H9 (cell line): ENCODE data around the gene C15orf61. TPM values are rescaled to one million over a fixed set of nuclear protein-coding genes. Genes with fewer than 3 reads are reported as not detected.

Source experiments
- DNase-seq: peaks from one replicate; pipeline ENCODE4 v3.0.0-alpha.2; 2017
- H2AFZ ChIP-seq: one replicate; pipeline ENCODE4 v1.6.1; 2013; ENCODE audit warnings: mild to moderate bottlenecking, low read length, control low read depth, moderate library complexity
- H2AK5ac ChIP-seq: 2 replicates; pipeline ENCODE4 v1.6.1; 2013; ENCODE audit warnings: low read length, control low read depth, mixed read lengths; ENCODE audit not compliant: insufficient read length
- H2BK120ac ChIP-seq: one replicate; pipeline ENCODE4 v1.6.1; 2013; ENCODE audit warnings: low read depth, mild to moderate bottlenecking, low read length, control low read depth, inconsistent platforms; ENCODE audit not compliant: poor library complexity, severe bottlenecking
- H2BK12ac ChIP-seq: 2 replicates; pipeline ENCODE4 v1.6.1; 2013; ENCODE audit warnings: low read length, control low read depth, mixed read lengths, low read depth; ENCODE audit not compliant: insufficient read length
- H2BK15ac ChIP-seq: 2 replicates; pipeline ENCODE4 v1.6.1; 2013; ENCODE audit warnings: low read depth, low read length, control low read depth
- H2BK20ac ChIP-seq: one replicate; pipeline ENCODE4 v1.6.1; 2013; ENCODE audit warnings: low read depth, mild to moderate bottlenecking, low read length, control low read depth, inconsistent platforms; ENCODE audit not compliant: poor library complexity, severe bottlenecking
- H2BK5ac ChIP-seq: 2 replicates; pipeline ENCODE4 v1.6.1; 2013; ENCODE audit warnings: low read length, control low read depth, mixed read lengths; ENCODE audit not compliant: insufficient read length
- H3K14ac ChIP-seq: 2 replicates; pipeline ENCODE4 v1.6.1; 2013; ENCODE audit warnings: low read length, control low read depth; ENCODE audit not compliant: insufficient read depth
- H3K18ac ChIP-seq: 2 replicates; pipeline ENCODE4 v1.6.1; 2013; ENCODE audit warnings: low read depth, mild to moderate bottlenecking, mixed read lengths, low read length, control low read depth; ENCODE audit not compliant: insufficient read length
- H3K23ac ChIP-seq: 2 replicates; pipeline ENCODE4 v1.6.1; 2013; ENCODE audit warnings: low read length, control low read depth, mixed read lengths, low read depth; ENCODE audit not compliant: insufficient read length
- H3K23me2 ChIP-seq: 2 replicates; pipeline ENCODE4 v1.6.1; 2013; ENCODE audit warnings: low read depth, mild to moderate bottlenecking, mixed read lengths, low read length, control low read depth; ENCODE audit not compliant: insufficient read length, poor library complexity, severe bottlenecking
- H3K27ac ChIP-seq: 2 replicates; pipeline ENCODE4 v1.5.1; 2013; ENCODE audit warnings: low read length, control low read depth, mixed read lengths, low read depth; ENCODE audit not compliant: insufficient read length
- H3K27me3 ChIP-seq: 2 replicates; pipeline ENCODE4 v1.6.1; 2013; ENCODE audit warnings: low read length, control low read depth, inconsistent platforms; ENCODE audit not compliant: insufficient read depth
- H3K4ac ChIP-seq: 2 replicates; pipeline ENCODE4 v1.6.1; 2013; ENCODE audit warnings: low read depth, mild to moderate bottlenecking, control low read depth, inconsistent platforms, low read length, moderate library complexity
- H3K4me1 ChIP-seq: 2 replicates; pipeline ENCODE4 v1.6.1; 2013; ENCODE audit warnings: low read length, control low read depth, inconsistent platforms; ENCODE audit not compliant: insufficient read depth
- H3K4me2 ChIP-seq: 2 replicates; pipeline ENCODE4 v1.6.1; 2013; ENCODE audit warnings: low read length, control low read depth, mixed read lengths; ENCODE audit not compliant: insufficient read length, insufficient read depth
- H3K56ac ChIP-seq: 2 replicates; pipeline ENCODE4 v1.6.1; 2013; ENCODE audit warnings: low read depth, mild to moderate bottlenecking, mixed read lengths, low read length, control low read depth; ENCODE audit not compliant: insufficient read length
- H3K79me1 ChIP-seq: 2 replicates; pipeline ENCODE4 v1.6.1; 2013; ENCODE audit warnings: low read depth, mild to moderate bottlenecking, moderate library complexity, low read length, control low read depth, inconsistent platforms; ENCODE audit not compliant: insufficient read depth, poor library complexity, severe bottlenecking
- H3K79me2 ChIP-seq: 2 replicates; pipeline ENCODE4 v1.6.1; 2013; ENCODE audit warnings: low read length, control low read depth, inconsistent platforms; ENCODE audit not compliant: insufficient read depth
- H3K9ac ChIP-seq: 2 replicates; pipeline ENCODE4 v1.6.1; 2013; ENCODE audit warnings: low read length, control low read depth, mixed read lengths; ENCODE audit not compliant: insufficient read length; ENCODE audit errors: extremely low read depth
- H3K9me3 ChIP-seq: one replicate; pipeline ENCODE4 v1.6.1; 2013; ENCODE audit warnings: low read depth, low read length, inconsistent platforms; ENCODE audit not compliant: control insufficient read depth
- H3T11ph ChIP-seq: one replicate; pipeline ENCODE4 v1.6.1; 2013; ENCODE audit warnings: mild to moderate bottlenecking, low read length, control low read depth, inconsistent platforms
- H4K20me1 ChIP-seq: one replicate; pipeline ENCODE4 v1.6.1; 2013; ENCODE audit not compliant: control insufficient read depth, insufficient read length, insufficient read depth
- H4K5ac ChIP-seq: 2 replicates; pipeline ENCODE4 v1.6.1; 2013; ENCODE audit warnings: low read depth, mild to moderate bottlenecking, mixed read lengths, low read length, control low read depth; ENCODE audit not compliant: insufficient read length
- H4K8ac ChIP-seq: replicated peaks from 2 replicates; pipeline ENCODE4 v1.6.1; 2013; ENCODE audit warnings: low read length, control low read depth, mixed read lengths, low read depth; ENCODE audit not compliant: insufficient read length
- H4K91ac ChIP-seq: 2 replicates; pipeline ENCODE4 v1.6.1; 2013; ENCODE audit warnings: low read depth, mild to moderate bottlenecking, moderate library complexity, mixed read lengths, low read length, control low read depth; ENCODE audit not compliant: insufficient read length
- H3K27ac Mint-ChIP-seq, 3 experiments: 2 replicates in 2 of 3; 3 replicates in 1 of 3; pipeline ENCODE4 v1.8.0; 2020 to 2021; ENCODE audit warnings: mixed read lengths in 3 of 3, mild to moderate bottlenecking in 1 of 3, moderate library complexity in 1 of 3
- H3K27me3 Mint-ChIP-seq: 2 replicates; pipeline ENCODE4 v1.8.0; 2021; ENCODE audit warnings: low read depth, mild to moderate bottlenecking, moderate library complexity, mixed read lengths
- H3K36me3 Mint-ChIP-seq, 3 experiments: 2 replicates in 2 of 3; 3 replicates in 1 of 3; pipeline ENCODE4 v1.8.0; 2020 to 2021; ENCODE audit warnings: low read depth in 3 of 3, mixed read lengths in 3 of 3; ENCODE audit not compliant: insufficient read depth in 1 of 3
- H3K4me1 Mint-ChIP-seq, 2 experiments: 2 replicates each; pipeline ENCODE4 v1.8.0; 2020; ENCODE audit warnings: mixed read lengths in 2 of 2
- H3K4me3 Mint-ChIP-seq, 2 experiments: 2 replicates in 1 of 2; 3 replicates in 1 of 2; pipeline ENCODE4 v1.8.0; 2020 to 2021; ENCODE audit warnings: mild to moderate bottlenecking in 2 of 2, mixed read lengths in 2 of 2, moderate library complexity in 1 of 2
- H3K9me3 Mint-ChIP-seq, 2 experiments: 2 replicates in 1 of 2; 3 replicates in 1 of 2; pipeline ENCODE4 v1.8.0; 2020; ENCODE audit warnings: mild to moderate bottlenecking in 2 of 2, mixed read lengths in 2 of 2, moderate library complexity in 1 of 2
- WGBS: extraction: QIAGEN DNeasy Blood & Tissue Kit; methylation state at CpG from one replicate; pipeline ENCODE4 v1.1.7; 2013; ENCODE audit warnings: missing lambda C conversion rate, low lambda C conversion rate, mixed read lengths; ENCODE audit not compliant: insufficient read length; ENCODE audit errors: extremely low coverage; 5-methylcytosine and 5-hydroxymethylcytosine counted together
- total RNA-seq: library from RNA; stranded (reverse); gene quantifications from 2 replicates; pipeline ENCODE4 v1.2.1, GENCODE V29; 2021
- TF ChIP-seq, protein P1 (sequence below): fragments of 200-600 bp; sonication (generic); conservative IDR thresholded peaks from 3 replicates; pipeline ENCODE4 v1.8.0; 2021; ENCODE audit warnings: antibody characterized with exemption, mild to moderate bottlenecking

The C15orf61 gene
- total RNA-seq, 1 experiment from 2014 or later = 2.6 TPM

DNA sequence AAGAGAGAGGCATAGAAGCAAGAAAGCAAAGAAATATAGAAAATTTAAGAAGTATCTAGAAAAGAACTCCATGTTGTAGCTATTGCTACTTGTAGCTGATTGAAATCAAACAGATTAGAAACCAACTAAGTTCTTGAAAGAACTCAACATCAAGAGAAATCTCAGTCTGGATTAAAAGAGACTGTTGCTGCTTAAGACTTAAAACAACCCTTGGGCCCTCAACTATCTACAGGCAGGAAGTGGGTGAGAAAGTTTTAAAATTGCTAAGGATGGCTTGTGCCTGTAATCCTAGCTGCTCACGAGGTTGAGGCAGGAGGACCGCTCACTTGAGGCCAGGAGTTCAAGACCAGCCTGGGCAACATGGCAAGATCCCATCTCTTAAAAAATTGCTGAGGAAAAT lies 39.3 kb upstream of the C15orf61 start:
- H3K18ac ChIP-seq = no peak overlapping the region
- no CpG with 5 or more reads among the region's 2 CpGs for WGBS

More for the DNA sequence above, 39.3 kb upstream of the C15orf61 start:
- H2AK5ac ChIP-seq = no peak overlapping the region
- H3K4me1 ChIP-seq = peaks cover 5% of the 10 kb centered on the region; the same call in 1 of the 2 replicates
- no peaks in the 10 kb centered on the region for H4K20me1 ChIP-seq
- Mint-ChIP-seq H3K27me3 (peaks cover 3% of the 10 kb centered on the region), H3K4me3 (no peak overlapping the region), H3K9me3 (peaks cover 0 to 5% of the 10 kb centered on the region in 2 experiments; a peak in 1 of 5 replicates), H3K36me3 (no peaks in the 10 kb centered on the region), H3K4me1 (peaks cover 0 to 3% of the 10 kb centered on the region in 2 experiments; a peak in 1 of 4 replicates), H3K27ac (no peak overlapping the region)
- H3K27me3 ChIP-seq = no peaks in the 10 kb centered on the region
- H3K4ac ChIP-seq = no peak overlapping the region
- H2BK20ac ChIP-seq = no peak overlapping the region
- no peaks in the 10 kb centered on the region for H3K79me1 ChIP-seq
- H4K5ac ChIP-seq = no peak overlapping the region
- H2BK120ac ChIP-seq = no peak overlapping the region
- TF ChIP-seq, protein P1, sequence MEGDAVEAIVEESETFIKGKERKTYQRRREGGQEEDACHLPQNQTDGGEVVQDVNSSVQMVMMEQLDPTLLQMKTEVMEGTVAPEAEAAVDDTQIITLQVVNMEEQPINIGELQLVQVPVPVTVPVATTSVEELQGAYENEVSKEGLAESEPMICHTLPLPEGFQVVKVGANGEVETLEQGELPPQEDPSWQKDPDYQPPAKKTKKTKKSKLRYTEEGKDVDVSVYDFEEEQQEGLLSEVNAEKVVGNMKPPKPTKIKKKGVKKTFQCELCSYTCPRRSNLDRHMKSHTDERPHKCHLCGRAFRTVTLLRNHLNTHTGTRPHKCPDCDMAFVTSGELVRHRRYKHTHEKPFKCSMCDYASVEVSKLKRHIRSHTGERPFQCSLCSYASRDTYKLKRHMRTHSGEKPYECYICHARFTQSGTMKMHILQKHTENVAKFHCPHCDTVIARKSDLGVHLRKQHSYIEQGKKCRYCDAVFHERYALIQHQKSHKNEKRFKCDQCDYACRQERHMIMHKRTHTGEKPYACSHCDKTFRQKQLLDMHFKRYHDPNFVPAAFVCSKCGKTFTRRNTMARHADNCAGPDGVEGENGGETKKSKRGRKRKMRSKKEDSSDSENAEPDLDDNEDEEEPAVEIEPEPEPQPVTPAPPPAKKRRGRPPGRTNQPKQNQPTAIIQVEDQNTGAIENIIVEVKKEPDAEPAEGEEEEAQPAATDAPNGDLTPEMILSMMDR = no peak
- no peak overlapping the region for H2BK5ac ChIP-seq
- H3K9me3 ChIP-seq = no peaks in the 10 kb centered on the region
- no peak overlapping the region for H3T11ph ChIP-seq
- no peak overlapping the region for H4K91ac ChIP-seq
- DNase-seq = no peak
- no peaks in the 10 kb centered on the region for H3K23me2 ChIP-seq
- no peak overlapping the region for H3K27ac ChIP-seq
- H3K14ac ChIP-seq = no peak overlapping the region
- H3K9ac ChIP-seq = no peak overlapping the region
- H4K8ac ChIP-seq = no peak overlapping the region
- no peaks in the 10 kb centered on the region for H3K79me2 ChIP-seq
- H3K23ac ChIP-seq = no peak overlapping the region
- H2BK12ac ChIP-seq = no peak overlapping the region
- H2AFZ ChIP-seq = no peak overlapping the region
- H3K56ac ChIP-seq = no peak overlapping the region
- no peak overlapping the region for H2BK15ac ChIP-seq
- H3K4me2 ChIP-seq = no peak overlapping the region
